Esophagus muscularis mucosa (tissue), 3 donors: Measurements from ENCODE around the gene NKAIN2.

ENCODE experiments used
- POLR2A ChIP-seq: fragments of 450-650 bp; IDR thresholded peaks from one replicate; pipeline ENCODE4 v1.6.1; 2017; ENCODE audit warnings: antibody characterized with exemption, moderate library complexity, mild to moderate bottlenecking, low read depth
- POLR2AphosphoS5 ChIP-seq, 2 donors: sonication (generic); formaldehyde crosslinking; IDR thresholded peaks; one replicate each; pipeline ENCODE4 v1.6.1; 2017; ENCODE audit warnings: antibody characterized with exemption in 2 of 2
- TF ChIP-seq, protein P1 (sequence below), 3 experiments: fragments of 200-600 bp in 2 of 3; fragments of 450-650 bp in 1 of 3; sonication (generic) in 2 of 3; IDR thresholded peaks; one replicate each; pipeline ENCODE4 v1.5.1; 2017 to 2019; ENCODE audit warnings: antibody characterized with exemption in 3 of 3, mild to moderate bottlenecking in 2 of 3, moderate library complexity in 1 of 3

GRCh38 chr6:124512431-124512830 lies 708.8 kb downstream of the NKAIN2 start:
- TF ChIP-seq POLR2A: no peak
- TF ChIP-seq, protein P1, sequence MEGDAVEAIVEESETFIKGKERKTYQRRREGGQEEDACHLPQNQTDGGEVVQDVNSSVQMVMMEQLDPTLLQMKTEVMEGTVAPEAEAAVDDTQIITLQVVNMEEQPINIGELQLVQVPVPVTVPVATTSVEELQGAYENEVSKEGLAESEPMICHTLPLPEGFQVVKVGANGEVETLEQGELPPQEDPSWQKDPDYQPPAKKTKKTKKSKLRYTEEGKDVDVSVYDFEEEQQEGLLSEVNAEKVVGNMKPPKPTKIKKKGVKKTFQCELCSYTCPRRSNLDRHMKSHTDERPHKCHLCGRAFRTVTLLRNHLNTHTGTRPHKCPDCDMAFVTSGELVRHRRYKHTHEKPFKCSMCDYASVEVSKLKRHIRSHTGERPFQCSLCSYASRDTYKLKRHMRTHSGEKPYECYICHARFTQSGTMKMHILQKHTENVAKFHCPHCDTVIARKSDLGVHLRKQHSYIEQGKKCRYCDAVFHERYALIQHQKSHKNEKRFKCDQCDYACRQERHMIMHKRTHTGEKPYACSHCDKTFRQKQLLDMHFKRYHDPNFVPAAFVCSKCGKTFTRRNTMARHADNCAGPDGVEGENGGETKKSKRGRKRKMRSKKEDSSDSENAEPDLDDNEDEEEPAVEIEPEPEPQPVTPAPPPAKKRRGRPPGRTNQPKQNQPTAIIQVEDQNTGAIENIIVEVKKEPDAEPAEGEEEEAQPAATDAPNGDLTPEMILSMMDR (IDR thresholded peaks at IDR 0.05): no peak
- no peak for TF ChIP-seq POLR2AphosphoS5 (IDR thresholded peaks at IDR 0.05)
